ENCODE measurements around the gene EFCAB14.

- TF ChIP-seq CTCF (IDR thresholded peaks at IDR 0.05 in 4 of 5, conservative IDR thresholded peaks at IDR 0.05 in 1 of 5) (no peak), POLR2A (IDR thresholded peaks at IDR 0.05) (no peak)
Measured at GRCh38 chr1:46638921-46639320, 80.0 kb downstream of the EFCAB14 start.

All from gastrocnemius medialis (tissue), 4 donors.